HG02938 (cell line): ENCODE measurements around the gene ZBTB46.

ENCODE experiments used
- ATAC-seq: cut with Tn5 transposase; IDR thresholded peaks from one replicate; pipeline ENCODE4 v1.9.1; 2021; ENCODE audit warnings: mild to moderate bottlenecking, moderate library complexity; ENCODE audit not compliant: unreplicated experiment

The ZBTB46 gene

GRCh38 chr20:63707558-63708300 lies 123.3 kb downstream of the ZBTB46 start, which contains the start of the genes ARFRP1 and ZGPAT:
Gene ARFRP1, minus strand, starts transcription at chr20:63707976. Its CDS starts 885 bp downstream, at chr20:63707091.
Gene ZGPAT, plus strand, starts transcription at chr20:63708039. Its CDS starts 542 bp downstream, at chr20:63708581.
- ATAC-seq = peak; percentile 39

- peak; percentile 28 for ATAC-seq
Measured at GRCh38 chr20:63706852-63707557, 124.1 kb downstream of the ZBTB46 start.

- ATAC-seq = no peak
Measured at GRCh38 chr20:63706027-63706695, 124.9 kb downstream of the ZBTB46 start.

GRCh38 chr20:63705232-63706026 lies 125.6 kb downstream of the ZBTB46 start:
- ATAC-seq = no peak

GRCh38 chr20:63704749-63705117 lies 126.3 kb downstream of the ZBTB46 start:
- ATAC-seq = no peak

GRCh38 chr20:63703976-63704748 lies 126.9 kb downstream of the ZBTB46 start:
- no peak for ATAC-seq

- no peak for ATAC-seq
Measured at GRCh38 chr20:63703471-63703975, 127.5 kb downstream of the ZBTB46 start.

- ATAC-seq = no peak
Measured at GRCh38 chr20:63702751-63703470, 128.2 kb downstream of the ZBTB46 start.

GRCh38 chr20:63702036-63702665 lies 128.9 kb downstream of the ZBTB46 start:
- ATAC-seq = no peak

- ATAC-seq = no peak
Measured at GRCh38 chr20:63701329-63702035, 129.6 kb downstream of the ZBTB46 start.

- no peak for ATAC-seq
Measured at GRCh38 chr20:63701051-63701328, 130.1 kb downstream of the ZBTB46 start.

GRCh38 chr20:63700199-63701050 lies 130.6 kb downstream of the ZBTB46 start:
- ATAC-seq = no peak

- ATAC-seq = no peak
Measured at GRCh38 chr20:63699466-63700198, 131.4 kb downstream of the ZBTB46 start.

GRCh38 chr20:63698739-63699465 lies 132.2 kb downstream of the ZBTB46 start:
- no peak for ATAC-seq

- ATAC-seq = no peak
Measured at GRCh38 chr20:63697868-63698545, 133.1 kb downstream of the ZBTB46 start.
